NB4 (cell line): ENCODE measurements around the gene ARHGAP24.
"Not testable (repeated sequence)": the region's sequence is repeated elsewhere in the genome, so short reads cannot be mapped to it uniquely, and the experiment has no call there.

Experiments
- DNase-seq: peaks from one replicate; pipeline ENCODE4 v3.0.0; 2010; ENCODE audit warnings: low read depth
- H3K4me3 ChIP-seq: one replicate; pipeline ENCODE4 v1.5.1; 2011; ENCODE audit warnings: mild to moderate bottlenecking, low read depth, low read length, moderate library complexity
- CTCF ChIP-seq: IDR thresholded peaks from one replicate; pipeline ENCODE4 v1.5.1; 2012; ENCODE audit warnings: low read depth, low read length
- MYC ChIP-seq: IDR thresholded peaks from 2 replicates; pipeline ENCODE4 v1.6.1; 2011; ENCODE audit warnings: low read depth, low read length
- POLR2A ChIP-seq: IDR thresholded peaks from 2 replicates; pipeline ENCODE4 v1.6.1; 2011; ENCODE audit warnings: mild to moderate bottlenecking; ENCODE audit not compliant: insufficient read length; ENCODE audit errors: extremely low read depth
- TF ChIP-seq, protein P1 (sequence below): IDR thresholded peaks from 2 replicates; pipeline ENCODE4 v1.6.1; 2011; ENCODE audit warnings: low read depth, low read length

Gene ARHGAP24

DNA sequence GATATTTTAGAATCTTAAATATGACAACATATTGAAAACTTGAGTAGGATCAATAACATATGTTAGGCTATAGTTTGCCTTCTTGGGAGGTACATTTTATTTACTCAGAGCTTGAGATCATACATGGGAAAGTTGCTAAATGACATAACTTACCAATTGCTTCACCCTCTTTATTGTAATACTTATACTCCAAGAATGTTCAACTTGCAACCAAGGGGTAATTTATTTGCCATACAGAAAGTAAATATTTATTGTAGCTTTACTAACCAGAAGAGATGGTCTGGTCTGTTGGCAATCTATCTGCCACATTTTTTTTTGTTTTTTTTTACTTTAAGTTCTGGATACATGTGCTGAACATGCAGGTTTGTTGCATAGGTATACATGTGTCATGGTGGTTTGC, 426.6 kb downstream of the ARHGAP24 start:
- no peak overlapping the region for H3K4me3 ChIP-seq
- no peak for DNase-seq
- no peak for TF ChIP-seq MYC
- TF ChIP-seq, protein P1, sequence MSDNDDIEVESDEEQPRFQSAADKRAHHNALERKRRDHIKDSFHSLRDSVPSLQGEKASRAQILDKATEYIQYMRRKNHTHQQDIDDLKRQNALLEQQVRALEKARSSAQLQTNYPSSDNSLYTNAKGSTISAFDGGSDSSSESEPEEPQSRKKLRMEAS = no peak
- TF ChIP-seq CTCF = no peak
- TF ChIP-seq POLR2A = no peak

- not testable (repeated sequence) for H3K4me3 ChIP-seq, DNase-seq
These were observed 427.7 kb downstream of the ARHGAP24 start for GRCh38 chr4:85902647-85903046.

DNA sequence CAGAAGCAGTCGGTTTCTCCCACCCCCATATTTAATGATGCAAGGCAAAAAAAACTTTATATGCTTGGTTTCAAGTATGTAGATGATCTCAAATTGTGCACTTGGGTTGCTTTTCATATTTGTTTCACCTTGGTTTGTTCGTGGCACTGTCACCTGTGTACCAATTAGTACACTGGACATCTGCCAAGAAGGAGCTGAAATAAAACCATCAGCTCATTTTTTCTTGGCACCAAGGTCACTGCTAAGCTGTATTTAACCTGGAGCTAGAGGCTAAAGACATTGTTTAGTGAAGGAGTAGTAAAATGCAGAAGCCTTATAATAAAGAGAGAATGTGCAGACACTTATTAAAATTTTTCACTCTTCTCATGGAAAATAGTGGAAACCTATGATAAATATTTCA, 430.8 kb downstream of the ARHGAP24 start:
- no peak overlapping the region for H3K4me3 ChIP-seq
- DNase-seq = no peak
- TF ChIP-seq, protein P1 = no peak
- TF ChIP-seq MYC (no peak), POLR2A (no peak), CTCF (no peak)

- no peak for DNase-seq
- TF ChIP-seq MYC (no peak), CTCF (no peak), POLR2A (no peak)
- TF ChIP-seq, protein P1 = no peak
- H3K4me3 ChIP-seq = no peak overlapping the region
These were observed 432.1 kb downstream of the ARHGAP24 start for GRCh38 chr4:85907001-85907400.

GRCh38 chr4:85909851-85910250, 434.9 kb downstream of the ARHGAP24 start:
- TF ChIP-seq MYC (no peak), CTCF (no peak), POLR2A (no peak)
- TF ChIP-seq, protein P1 = no peak
- H3K4me3 ChIP-seq = no peak overlapping the region
- no peak for DNase-seq

DNA sequence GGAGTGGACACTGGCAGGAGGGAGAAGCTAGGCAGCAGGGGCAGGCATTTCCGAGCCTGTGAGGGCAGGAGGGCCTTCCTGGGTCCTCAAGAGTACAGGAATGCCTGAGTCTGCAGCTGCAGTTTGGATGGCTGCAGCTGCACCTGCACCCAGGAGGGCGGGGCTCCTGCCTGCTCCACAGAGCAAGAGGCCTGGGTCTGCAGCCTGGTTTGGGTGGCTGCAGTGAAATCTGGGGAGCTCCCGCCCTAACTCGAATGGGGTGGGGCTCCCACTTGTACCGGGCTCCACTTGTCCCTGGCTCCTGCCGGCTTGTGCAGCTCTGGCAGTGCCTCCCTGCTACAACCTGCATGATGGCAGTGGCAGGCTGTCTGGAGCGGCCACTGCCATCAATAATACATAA, 436.0 kb downstream of the ARHGAP24 start:
- no peak overlapping the region for H3K4me3 ChIP-seq
- TF ChIP-seq MYC = no peak
- TF ChIP-seq, protein P1 = no peak
- no peak for DNase-seq
